ENCODE data around the gene ADAM30. TPM values are rescaled to one million over a fixed set of nuclear protein-coding genes. Genes with fewer than 3 reads are reported as not detected.
"Not testable (repeated sequence)": the region's sequence is repeated elsewhere in the genome, so short reads cannot be mapped to it uniquely, and the experiment has no call there.

Gene ADAM30
- total RNA-seq, 1 donor from 2014 or later: not detected

GRCh38 chr1:119853155-119853554, 43.2 kb downstream of the ADAM30 start:
- Mint-ChIP-seq H3K36me3 (no peaks in the 10 kb centered on the region), H3K9me3 (no peaks in the 10 kb centered on the region), H3K27ac (no peak overlapping the region), H3K27me3 (no peaks in the 10 kb centered on the region), H3K4me3 (no peak overlapping the region), H3K4me1 (ENCODE audit: unreplicated experiment) (peaks cover 2% of the 10 kb centered on the region)
- no peak for TF ChIP-seq CTCF (conservative IDR thresholded peaks at IDR 0.05)
- DNase-seq (ENCODE audit: extremely low spot score, unreplicated experiment): no peak

GRCh38 chr1:119844206-119844605, 52.1 kb downstream of the ADAM30 start:
- not testable (repeated sequence) for H3K4me1 Mint-ChIP-seq (ENCODE audit: unreplicated experiment); H3K27ac Mint-ChIP-seq; DNase-seq (ENCODE audit: extremely low spot score, unreplicated experiment); H3K4me3 Mint-ChIP-seq; H3K36me3 Mint-ChIP-seq; H3K9me3 Mint-ChIP-seq
- H3K27me3 Mint-ChIP-seq: peaks cover 11% of the 10 kb centered on the region
- TF ChIP-seq CTCF (conservative IDR thresholded peaks at IDR 0.05): peak; percentile 51

Other genes with a start within 250 kb of the ADAM30 start
- 9.9 and 11.8 TPM in 2 replicates for gene ZNF697, start 248.2 kb downstream of the ADAM30 start, total RNA-seq (ENCODE audit: low replicate concordance)
- 195 and 217 TPM in 2 replicates for gene PHGDH, start 184.6 kb downstream of the ADAM30 start, total RNA-seq (ENCODE audit: low replicate concordance)
- 19.1 and 34.7 TPM in 2 replicates for gene HMGCS2, start 127.6 kb downstream of the ADAM30 start, total RNA-seq (ENCODE audit: low replicate concordance)
- 4.3 and 5.8 TPM in 2 replicates for gene REG4, start 85.1 kb downstream of the ADAM30 start, total RNA-seq (ENCODE audit: low replicate concordance)
- gene NOTCH2, start 173.1 kb upstream of the ADAM30 start, total RNA-seq (ENCODE audit: low replicate concordance): 93.6 and 142 TPM in 2 replicates

Data from type B pancreatic cell (in vitro differentiated cells).